GM12878 (cell line): ENCODE results near the gene DAB2. TPM values are rescaled to one million over a fixed set of nuclear protein-coding genes. Genes with fewer than 3 reads are reported as not detected.

Experiments used
- ATAC-seq: fragments of 200-7000 bp; cut with Tn5 transposase; 3 replicates; pipeline ENCODE4 v1.9.1; 2020; ENCODE audit warnings: mild to moderate bottlenecking, moderate library complexity
- BruUV-seq: library from RNA; stranded (reverse); fragments of 400-500 nt; replicated peaks from 2 replicates; lab custom pipeline; 2021; lab: Mats Ljungman, UMichigan
- CTCF ChIA-PET: fragments of 300-600 bp; sonication (Branson Sonifier 250); formaldehyde crosslinking; extraction: SDS; loops from one replicate; lab custom pipeline; 2021; ENCODE audit warnings: inconsistent platforms; lab: Yijun Ruan, JAX
- POLR2A ChIA-PET: fragments of 350-600 bp; formaldehyde crosslinking; extraction: SDS; loops from one replicate; lab custom pipeline; 2021; ENCODE audit warnings: inconsistent platforms; lab: Charles Lee
- RAD21 ChIA-PET: fragments of 300-600 bp; sonication (Branson Sonifier 250); formaldehyde crosslinking; loops from one replicate; lab custom pipeline; 2023; ENCODE audit warnings: antibody characterized with exemption; ENCODE audit not compliant: unreplicated experiment; lab: Charles Lee
- SMC1A ChIA-PET: fragments of 300-600 bp; sonication (Branson Sonifier 250); formaldehyde crosslinking; loops from one replicate; lab custom pipeline; 2023; ENCODE audit not compliant: unreplicated experiment, uncharacterized antibody; lab: Charles Lee
- DNase-seq: peaks from one replicate; pipeline ENCODE4 v3.0.0-alpha.2; 2011; ENCODE audit warnings: low read depth, low spot score
- FAIRE-seq: peaks from 3 replicates; lab custom pipeline; 2011; peaks lifted over from hg19 to GRCh38; lab: Jason Lieb, UNC
- H2AFZ ChIP-seq: 2 replicates; pipeline ENCODE4 v1.6.0; 2011; ENCODE audit warnings: low read depth, low read length, control low read depth; ENCODE audit not compliant: control insufficient read depth
- H3K27ac ChIP-seq: 2 replicates; pipeline ENCODE4 v1.5.1; 2011; ENCODE audit warnings: control low read depth; ENCODE audit not compliant: control insufficient read depth, insufficient read depth
- H3K27me3 ChIP-seq, 2 experiments: replicated peaks in 1 of 2; 2 replicates each; pipeline versions ENCODE4 v1.6.0 to v1.6.1; 2011; ENCODE audit warnings: low read length in 1 of 2; ENCODE audit not compliant: control insufficient read depth in 2 of 2, insufficient read depth in 2 of 2
- H3K36me3 ChIP-seq, 2 experiments: 2 replicates each; pipeline ENCODE4 v1.5.1; 2011; ENCODE audit warnings: low read length in 1 of 2; ENCODE audit not compliant: control insufficient read depth in 2 of 2, insufficient read depth in 2 of 2
- H3K4me1 ChIP-seq: 2 replicates; pipeline ENCODE4 v1.6.1; 2011; ENCODE audit warnings: mild to moderate bottlenecking, low read length, moderate library complexity, mixed read lengths; ENCODE audit not compliant: control insufficient read depth, insufficient read depth
- H3K4me2 ChIP-seq: 2 replicates; pipeline ENCODE4 v1.6.0; 2011; ENCODE audit warnings: control low read depth; ENCODE audit not compliant: control insufficient read depth, insufficient read depth
- H3K4me3 ChIP-seq: fragments of 200-600 bp; sonication (generic); 2 replicates; pipeline ENCODE4 v1.5.1; 2016
- H3K79me2 ChIP-seq: 2 replicates; pipeline ENCODE4 v1.6.0; 2011; ENCODE audit warnings: low read length; ENCODE audit not compliant: control insufficient read depth, insufficient read depth
- H3K9ac ChIP-seq: 2 replicates; pipeline ENCODE4 v1.8.0; 2011; ENCODE audit warnings: low read length, control low read depth, mixed read lengths; ENCODE audit not compliant: control insufficient read depth, insufficient read depth
- H3K9me3 ChIP-seq: replicated peaks from 3 replicates; pipeline ENCODE4 v1.5.1; 2011; ENCODE audit warnings: mild to moderate bottlenecking, low read length; ENCODE audit not compliant: control insufficient read depth, insufficient read depth
- H4K20me1 ChIP-seq: 2 replicates; pipeline ENCODE4 v1.6.0; 2011; ENCODE audit not compliant: control insufficient read depth, insufficient read depth
- ATF7 ChIP-seq: fragments of 450-650 bp; IDR thresholded peaks from 2 replicates; pipeline ENCODE4 v1.6.1; 2016; ENCODE audit warnings: low read depth, mild to moderate bottlenecking
- HCFC1 ChIP-seq: fragments of 150-350 bp; IDR thresholded peaks from 2 replicates; pipeline ENCODE4 v1.6.1; 2014; ENCODE audit warnings: low read length
- HDGF ChIP-seq: fragments of 450-650 bp; IDR thresholded peaks from 2 replicates; pipeline ENCODE4 v1.6.1; 2016; ENCODE audit warnings: antibody characterized with exemption
- IRF4 ChIP-seq: IDR thresholded peaks from 2 replicates; pipeline ENCODE4 v1.6.1; 2011; ENCODE audit warnings: low read depth, low read length
- JUND ChIP-seq: IDR thresholded peaks from 2 replicates; pipeline ENCODE4 v1.6.1; 2012; ENCODE audit warnings: low read depth, mild to moderate bottlenecking, low read length, improper control_type of control experiment, moderate library complexity
- POLR2A ChIP-seq: IDR thresholded peaks from 2 replicates; pipeline ENCODE4 v1.6.1; 2011; ENCODE audit warnings: low read depth, mild to moderate bottlenecking, low read length
- RB1 ChIP-seq: fragments of 450-650 bp; formaldehyde crosslinking; IDR thresholded peaks from 2 replicates; pipeline ENCODE4 v1.6.1; 2017; ENCODE audit warnings: mild to moderate bottlenecking, borderline replicate concordance
- RCOR1 ChIP-seq: conservative IDR thresholded peaks from 2 replicates; pipeline ENCODE4 v1.6.1; 2012; ENCODE audit warnings: low read depth, low read length, improper control_type of control experiment
- SIX5 ChIP-seq: IDR thresholded peaks from 2 replicates; pipeline ENCODE4 v1.6.1; 2011; ENCODE audit warnings: mild to moderate bottlenecking, low read depth, low read length, moderate library complexity; ENCODE audit not compliant: severe bottlenecking
- TCF7 ChIP-seq: IDR thresholded peaks from 2 replicates; pipeline ENCODE4 v1.6.1; 2014; ENCODE audit warnings: antibody characterized with exemption, borderline replicate concordance
- YBX1 ChIP-seq: fragments of 450-650 bp; IDR thresholded peaks from 2 replicates; pipeline ENCODE4 v1.6.1; 2016; ENCODE audit warnings: antibody characterized with exemption
- WGBS: methylation state at CpG from one replicate; pipeline ENCODE4 v1.1.6; 2016; ENCODE audit warnings: low lambda C conversion rate; ENCODE audit not compliant: insufficient replicate concordance, insufficient coverage; ENCODE audit errors: missing lambda C conversion rate; 5-methylcytosine and 5-hydroxymethylcytosine counted together
- in situ Hi-C: fragments of 300-500 bp; cut with MboI; formaldehyde crosslinking; loops from 9 replicates; pipeline ENCODE4 v1.14.3; 2018; ENCODE audit warnings: mixed read lengths
- intact Hi-C: fragments of 100-400 bp; cut with micrococcal nuclease; formaldehyde crosslinking; loops from one replicate; pipeline ENCODE4 v1.14.2; 2022; ENCODE audit not compliant: unreplicated experiment
- polyA plus RNA-seq, 11 experiments: library from polyadenylated mRNA; depleted of rRNA in 4 of 11; unstranded in 6 of 11; stranded (reverse) in 5 of 11; fragments of >200 nt; fragmentation: Nextera tagmentation in 4 of 11; fragmentation: Illumina TruSeq in 1 of 11; extraction: Ambion mirVana in 4 of 11; extraction: Trizol in 1 of 11; gene quantifications; 1 replicate in 1 of 11; 2 replicates in 10 of 11; pipeline versions ENCODE4 v1.2.1 to v1.2.3, GENCODE V29; 2011 to 2016; ENCODE audit warnings: inconsistent platforms in 2 of 11, missing spikeins in 2 of 11, low read depth in 1 of 11
- total RNA-seq, 4 experiments: library from RNA; depleted of rRNA in 3 of 4; stranded (reverse); fragments of >200 nt in 3 of 4; fragmentation: Illumina TruSeq in 1 of 4; extraction: Trizol in 1 of 4; gene quantifications; 2 replicates each; pipeline versions ENCODE4 v1.2.1 to v1.2.3, GENCODE V29; 2013 to 2021
- TF ChIP-seq, protein P1 (sequence below): fragments of 450-650 bp; IDR thresholded peaks from 2 replicates; pipeline ENCODE4 v1.6.1; 2017; ENCODE audit warnings: low read depth, mild to moderate bottlenecking, moderate library complexity
- TF ChIP-seq, protein P2 (sequence below): IDR thresholded peaks from 2 replicates; pipeline ENCODE4 v1.6.1; 2011; ENCODE audit warnings: low read depth, low read length, improper control_type of control experiment, borderline replicate concordance
- TF ChIP-seq, protein P3 (sequence below): IDR thresholded peaks from 2 replicates; pipeline ENCODE4 v1.6.1; 2012; ENCODE audit warnings: low read depth, low read length, improper control_type of control experiment

The DAB2 gene
- total and polyA plus RNA-seq, 10 of the 15 experiments (the other 5 are each of a cell fraction or from before 2014, with no cell fraction given): 0.05 to 0.23 (median 0.11) TPM; not detected in 7

DNA sequence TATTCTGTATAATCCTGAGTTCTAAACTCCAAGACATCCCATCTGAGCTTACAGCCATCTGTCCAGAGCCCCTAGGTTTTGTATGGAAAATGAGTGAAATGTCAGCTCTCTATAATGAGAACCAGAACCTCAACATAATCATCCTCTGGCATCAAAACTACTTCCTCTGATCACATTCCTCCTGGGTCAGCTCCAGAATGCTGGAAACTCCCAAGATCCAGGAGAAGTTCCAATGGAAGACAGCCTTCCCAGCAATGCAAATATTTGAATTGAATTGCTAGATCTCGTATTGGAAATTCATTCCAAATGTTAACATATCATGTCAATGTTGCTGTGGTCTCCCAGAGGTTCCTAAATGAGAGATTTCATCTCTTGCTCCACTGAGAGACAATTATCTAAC, 84.3 kb downstream of the DAB2 start:
- in situ Hi-C loops (no loop called here), intact Hi-C loops (no loop called here)
- FAIRE-seq (no peak), DNase-seq (no peak), ATAC-seq (no peak)
- CTCF ChIA-PET: interaction anchor here (1.5 kb wide), 1 partner anchor 36 kb away, joined by 4 read pairs; no protein-coding TSS in a partner anchor
- Histone ChIP-seq H3K27ac (no peak overlapping the region), H3K9me3 (no peaks in the 10 kb centered on the region), H3K4me3 (no peak overlapping the region), H3K9ac (no peak overlapping the region), H4K20me1 (no peaks in the 10 kb centered on the region), H3K4me1 (no peaks in the 10 kb centered on the region), H3K36me3 (no peaks in the 10 kb centered on the region), H3K27me3 (no peaks in the 10 kb centered on the region), H3K79me2 (no peaks in the 10 kb centered on the region), H2AFZ (no peak overlapping the region), H3K4me2 (no peak overlapping the region)
- RAD21 ChIA-PET: no interaction called here
- no TSS peak for BruUV-seq
- SMC1A ChIA-PET: no interaction called here
- POLR2A ChIA-PET: no interaction called here
- WGBS: 0% methylated on average over 1 of the region's 1 CpG
- TF ChIP-seq, protein P1, sequence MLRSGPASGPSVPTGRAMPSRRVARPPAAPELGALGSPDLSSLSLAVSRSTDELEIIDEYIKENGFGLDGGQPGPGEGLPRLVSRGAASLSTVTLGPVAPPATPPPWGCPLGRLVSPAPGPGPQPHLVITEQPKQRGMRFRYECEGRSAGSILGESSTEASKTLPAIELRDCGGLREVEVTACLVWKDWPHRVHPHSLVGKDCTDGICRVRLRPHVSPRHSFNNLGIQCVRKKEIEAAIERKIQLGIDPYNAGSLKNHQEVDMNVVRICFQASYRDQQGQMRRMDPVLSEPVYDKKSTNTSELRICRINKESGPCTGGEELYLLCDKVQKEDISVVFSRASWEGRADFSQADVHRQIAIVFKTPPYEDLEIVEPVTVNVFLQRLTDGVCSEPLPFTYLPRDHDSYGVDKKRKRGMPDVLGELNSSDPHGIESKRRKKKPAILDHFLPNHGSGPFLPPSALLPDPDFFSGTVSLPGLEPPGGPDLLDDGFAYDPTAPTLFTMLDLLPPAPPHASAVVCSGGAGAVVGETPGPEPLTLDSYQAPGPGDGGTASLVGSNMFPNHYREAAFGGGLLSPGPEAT: no peak
- TF ChIP-seq RB1 (no peak), POLR2A (no peak), TCF7 (no peak), HCFC1 (no peak), HDGF (no peak), JUND (no peak), ATF7 (no peak), YBX1 (no peak), SIX5 (no peak), RCOR1 (no peak), IRF4 (no peak)
- TF ChIP-seq, protein P2, sequence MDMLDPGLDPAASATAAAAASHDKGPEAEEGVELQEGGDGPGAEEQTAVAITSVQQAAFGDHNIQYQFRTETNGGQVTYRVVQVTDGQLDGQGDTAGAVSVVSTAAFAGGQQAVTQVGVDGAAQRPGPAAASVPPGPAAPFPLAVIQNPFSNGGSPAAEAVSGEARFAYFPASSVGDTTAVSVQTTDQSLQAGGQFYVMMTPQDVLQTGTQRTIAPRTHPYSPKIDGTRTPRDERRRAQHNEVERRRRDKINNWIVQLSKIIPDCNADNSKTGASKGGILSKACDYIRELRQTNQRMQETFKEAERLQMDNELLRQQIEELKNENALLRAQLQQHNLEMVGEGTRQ: no peak
- TF ChIP-seq, protein P3, sequence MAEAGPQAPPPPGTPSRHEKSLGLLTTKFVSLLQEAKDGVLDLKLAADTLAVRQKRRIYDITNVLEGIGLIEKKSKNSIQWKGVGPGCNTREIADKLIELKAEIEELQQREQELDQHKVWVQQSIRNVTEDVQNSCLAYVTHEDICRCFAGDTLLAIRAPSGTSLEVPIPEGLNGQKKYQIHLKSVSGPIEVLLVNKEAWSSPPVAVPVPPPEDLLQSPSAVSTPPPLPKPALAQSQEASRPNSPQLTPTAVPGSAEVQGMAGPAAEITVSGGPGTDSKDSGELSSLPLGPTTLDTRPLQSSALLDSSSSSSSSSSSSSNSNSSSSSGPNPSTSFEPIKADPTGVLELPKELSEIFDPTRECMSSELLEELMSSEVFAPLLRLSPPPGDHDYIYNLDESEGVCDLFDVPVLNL: no peak
- TF ChIP-seq, all 136 proteins: peak for 0
